H1 (cell line): ENCODE measurements around the gene RCBTB1. TPM values are rescaled to one million over a fixed set of nuclear protein-coding genes. Genes with fewer than 3 reads are reported as not detected.

Source experiments
- CTCF ChIA-PET: fragments of 300-600 bp; sonication (Branson Sonifier 250); formaldehyde crosslinking; loops from one replicate; lab custom pipeline; 2021; ENCODE audit not compliant: partially characterized antibody; lab: Charles Lee
- POLR2A ChIA-PET: fragments of 300-600 bp; sonication (Branson Sonifier 250); formaldehyde crosslinking; loops from one replicate; lab custom pipeline; 2021; ENCODE audit warnings: inconsistent platforms; ENCODE audit not compliant: partially characterized antibody; lab: Charles Lee
- DNase-seq, 2 experiments: peaks; one replicate each; pipeline versions ENCODE4 v3.0.0 to v3.0.0-alpha.2; 2010 to 2022; ENCODE audit warnings: low spot score in 2 of 2, low read depth in 1 of 2, mixed read lengths in 1 of 2
- FAIRE-seq: peaks from 2 replicates; lab custom pipeline; 2011; peaks lifted over from hg19 to GRCh38; lab: Jason Lieb, UNC
- H2AFZ ChIP-seq: 2 replicates; pipeline ENCODE4 v1.8.1; 2012; ENCODE audit warnings: low read length, inconsistent platforms
- H2AK5ac ChIP-seq: 2 replicates; pipeline ENCODE4 v1.6.1; 2013; ENCODE audit warnings: low read depth, low read length
- H2BK120ac ChIP-seq: replicated peaks from 2 replicates; pipeline ENCODE3; 2013; ENCODE audit warnings: low read depth, low read length, inconsistent platforms
- H2BK12ac ChIP-seq: 2 replicates; pipeline ENCODE4 v1.6.1; 2013; ENCODE audit warnings: low read depth, low read length
- H2BK15ac ChIP-seq: 2 replicates; pipeline ENCODE4 v1.6.1; 2013; ENCODE audit warnings: low read length
- H2BK20ac ChIP-seq: 2 replicates; pipeline ENCODE4 v1.6.1; 2013; ENCODE audit warnings: low read length
- H2BK5ac ChIP-seq: 2 replicates; pipeline ENCODE4 v1.6.1; 2013; ENCODE audit warnings: low read depth, low read length
- H3K14ac ChIP-seq: 2 replicates; pipeline ENCODE4 v1.6.1; 2013; ENCODE audit warnings: inconsistent platforms; ENCODE audit not compliant: insufficient read length
- H3K18ac ChIP-seq: 2 replicates; pipeline ENCODE4 v1.6.1; 2013; ENCODE audit warnings: low read length; ENCODE audit errors: extremely low read depth
- H3K23ac ChIP-seq: 2 replicates; pipeline ENCODE4 v1.6.1; 2013; ENCODE audit warnings: inconsistent platforms; ENCODE audit not compliant: insufficient read length
- H3K23me2 ChIP-seq: 2 replicates; pipeline ENCODE4 v1.6.1; 2013; ENCODE audit warnings: low read depth, low read length
- H3K27ac ChIP-seq: 2 replicates; pipeline ENCODE4 v1.6.1; 2011; ENCODE audit warnings: low read depth, low read length, inconsistent platforms
- H3K27me3 ChIP-seq, 4 experiments: replicated peaks in 1 of 4; 1 replicate in 1 of 4; 2 replicates in 3 of 4; pipeline versions ENCODE4 v1.6.1 to v1.8.1; 2011 to 2013; ENCODE audit warnings: low read length in 3 of 4, mild to moderate bottlenecking in 3 of 4, inconsistent platforms in 2 of 4, mixed read lengths in 2 of 4, moderate library complexity in 1 of 4; ENCODE audit not compliant: control insufficient read depth in 3 of 4, insufficient read depth in 3 of 4; ENCODE audit errors: extremely low read depth in 1 of 4
- H3K36me3 ChIP-seq, 4 experiments: 2 replicates each; pipeline versions ENCODE4 v1.6.1 to v1.8.1; 2011 to 2013; ENCODE audit warnings: mild to moderate bottlenecking in 4 of 4, low read length in 3 of 4, moderate library complexity in 2 of 4, control low read depth in 1 of 4, inconsistent platforms in 1 of 4; ENCODE audit not compliant: insufficient read depth in 4 of 4, control insufficient read depth in 2 of 4
- H3K4ac ChIP-seq: replicated peaks from 2 replicates; pipeline ENCODE3; 2013; ENCODE audit warnings: low read length, low read depth, mixed read lengths, inconsistent platforms; ENCODE audit not compliant: insufficient read length
- H3K4me1 ChIP-seq, 4 experiments: replicated peaks in 1 of 4; 1 replicate in 1 of 4; 2 replicates in 3 of 4; pipeline versions ENCODE4 v1.6.1 to v1.8.1; 2011 to 2013; ENCODE audit warnings: low read length in 3 of 4, inconsistent platforms in 2 of 4, mixed read lengths in 1 of 4; ENCODE audit not compliant: insufficient read depth in 4 of 4, control insufficient read depth in 3 of 4
- H3K4me2 ChIP-seq, 2 experiments: 2 replicates each; pipeline versions ENCODE4 v1.6.1 to v1.8.1; 2011 to 2013; ENCODE audit warnings: low read depth in 2 of 2, low read length in 2 of 2, control low read depth in 1 of 2, inconsistent platforms in 1 of 2, mild to moderate bottlenecking in 1 of 2; ENCODE audit not compliant: insufficient read depth in 1 of 2
- H3K4me3 ChIP-seq, 4 experiments: fragments of 200-600, 300-600 bp in 1 of 4; sonication (generic), shearing (Covaris generic), sonication (Bioruptor Twin) in 1 of 4; 2 replicates each; pipeline versions ENCODE4 v1.5.1 to v1.8.1; 2011 to 2016; ENCODE audit warnings: low read length in 4 of 4, low read depth in 3 of 4, control low read depth in 2 of 4, inconsistent platforms in 2 of 4, mild to moderate bottlenecking in 2 of 4, mixed read lengths in 1 of 4, moderate library complexity in 1 of 4; ENCODE audit not compliant: insufficient read depth in 2 of 4; ENCODE audit errors: extremely low read depth in 1 of 4
- H3K56ac ChIP-seq: replicated peaks from 2 replicates; pipeline ENCODE3; 2013; ENCODE audit warnings: low read depth, mild to moderate bottlenecking, mixed read lengths, low read length, inconsistent platforms; ENCODE audit not compliant: insufficient read length
- H3K79me1 ChIP-seq: 2 replicates; pipeline ENCODE4 v1.6.1; 2013; ENCODE audit warnings: low read depth, low read length, control low read depth
- H3K79me2 ChIP-seq, 2 experiments: 2 replicates each; pipeline versions ENCODE4 v1.6.1 to v1.8.1; 2012 to 2013; ENCODE audit warnings: low read length in 2 of 2, mild to moderate bottlenecking in 2 of 2, inconsistent platforms in 1 of 2; ENCODE audit not compliant: insufficient read depth in 2 of 2, control insufficient read depth in 1 of 2
- H3K9ac ChIP-seq, 4 experiments: replicated peaks in 1 of 4; 1 replicate in 1 of 4; 2 replicates in 3 of 4; pipeline versions ENCODE4 v1.6.1 to v1.8.1; 2011 to 2013; ENCODE audit warnings: low read depth in 3 of 4, low read length in 3 of 4, control low read depth in 2 of 4, mild to moderate bottlenecking in 2 of 4, moderate library complexity in 2 of 4, inconsistent platforms in 1 of 4; ENCODE audit errors: extremely low read depth in 1 of 4
- H3K9me3 ChIP-seq, 2 experiments: 2 replicates each; pipeline versions ENCODE4 v1.6.1 to v1.8.1; 2012 to 2013; ENCODE audit warnings: mild to moderate bottlenecking in 2 of 2, moderate library complexity in 2 of 2, control low read depth in 1 of 2, inconsistent platforms in 1 of 2, low read depth in 1 of 2, low read length in 1 of 2, mixed read lengths in 1 of 2; ENCODE audit not compliant: insufficient read depth in 2 of 2
- H4K20me1 ChIP-seq, 2 experiments: replicated peaks in 1 of 2; 2 replicates each; pipeline versions ENCODE3 to v1.8.1; 2011 to 2013; ENCODE audit warnings: inconsistent platforms in 2 of 2, low read length in 2 of 2, mild to moderate bottlenecking in 1 of 2; ENCODE audit not compliant: insufficient read depth in 2 of 2, control insufficient read depth in 1 of 2
- H4K5ac ChIP-seq: 2 replicates; pipeline ENCODE4 v1.6.1; 2013; ENCODE audit warnings: low read length, low read depth, mixed read lengths, inconsistent platforms; ENCODE audit not compliant: insufficient read length
- H4K8ac ChIP-seq: 2 replicates; pipeline ENCODE4 v1.8.0; 2013; ENCODE audit warnings: mild to moderate bottlenecking, moderate library complexity, low read length, inconsistent platforms; ENCODE audit not compliant: insufficient read depth; ENCODE audit errors: extremely low read depth
- H4K91ac ChIP-seq: replicated peaks from 2 replicates; pipeline ENCODE3; 2013; ENCODE audit warnings: low read length, mixed read lengths, inconsistent platforms; ENCODE audit not compliant: insufficient read length
- HDAC2 ChIP-seq, 2 experiments: fragments of 300-600 bp in 1 of 2; sonication (generic) in 1 of 2; IDR thresholded peaks; 2 replicates each; pipeline ENCODE4 v1.6.1; 2011 to 2012; ENCODE audit warnings: low read depth in 2 of 2, low read length in 2 of 2, mild to moderate bottlenecking in 2 of 2, moderate library complexity in 2 of 2, borderline replicate concordance in 1 of 2, inconsistent platforms in 1 of 2
- KDM4A ChIP-seq: IDR thresholded peaks from one replicate; pipeline ENCODE4 v1.7.1; 2012; ENCODE audit warnings: low read depth, mild to moderate bottlenecking, moderate library complexity, low read length, inconsistent platforms; ENCODE audit not compliant: severe bottlenecking
- SAP30 ChIP-seq: fragments of 300-600 bp; sonication (generic); IDR thresholded peaks from 2 replicates; pipeline ENCODE4 v1.7.1; 2012; ENCODE audit warnings: low read length, moderate library complexity, mild to moderate bottlenecking, inconsistent platforms; ENCODE audit not compliant: insufficient read depth, insufficient replicate concordance
- TBP ChIP-seq: IDR thresholded peaks from 2 replicates; pipeline ENCODE4 v1.6.1; 2011; ENCODE audit warnings: low read depth, low read length, improper control_type of control experiment
- ZNF274 ChIP-seq: IDR thresholded peaks from 2 replicates; pipeline ENCODE4 v1.7.0; 2012; ENCODE audit warnings: low read length, borderline replicate concordance; ENCODE audit errors: extremely low read depth
- WGBS, 2 experiments: shearing (Covaris generic) in 1 of 2; methylation state at CpG; one replicate each; pipeline versions ENCODE4 v1.1.6 to v1.1.7; 2013 to 2015; ENCODE audit warnings: low lambda C conversion rate in 2 of 2, mixed read lengths in 2 of 2, inconsistent platforms in 1 of 2, low coverage in 1 of 2, missing lambda C conversion rate in 1 of 2; ENCODE audit not compliant: insufficient replicate concordance in 2 of 2, insufficient coverage in 1 of 2, insufficient read length in 1 of 2; ENCODE audit errors: extremely low coverage in 1 of 2, missing lambda C conversion rate in 1 of 2; 5-methylcytosine and 5-hydroxymethylcytosine counted together
- polyA plus RNA-seq, 7 experiments: library from polyadenylated mRNA; depleted of rRNA in 3 of 7; stranded (reverse) in 5 of 7; unstranded in 2 of 7; fragments of >200 nt in 5 of 7; fragments of 200-250 nt in 2 of 7; gene quantifications; 1 replicate in 5 of 7; 2 replicates in 1 of 7; 4 replicates in 1 of 7; pipeline versions ENCODE4 v1.2.1 to v1.2.3, GENCODE V29; 2011 to 2013; ENCODE audit warnings: missing spikeins in 2 of 7, mixed read lengths in 2 of 7
- total RNA-seq: library from RNA; stranded (reverse); fragmentation: NEBNext Ultra II Directional; extraction: Animal tissue kit (Norgen Biotek cat#: 25700); gene quantifications from 2 replicates; pipeline ENCODE4 v1.2.1, GENCODE V29; 2021
- TF ChIP-seq, protein P1 (sequence below): IDR thresholded peaks from 2 replicates; pipeline ENCODE4 v1.6.1; 2012; ENCODE audit warnings: inconsistent platforms

RCBTB1 gene
- total and polyA plus RNA-seq, 2 of the 8 experiments (the other 6 are each of a cell fraction or from before 2014, with no cell fraction given): 13.7 to 29.8 TPM

DNA sequence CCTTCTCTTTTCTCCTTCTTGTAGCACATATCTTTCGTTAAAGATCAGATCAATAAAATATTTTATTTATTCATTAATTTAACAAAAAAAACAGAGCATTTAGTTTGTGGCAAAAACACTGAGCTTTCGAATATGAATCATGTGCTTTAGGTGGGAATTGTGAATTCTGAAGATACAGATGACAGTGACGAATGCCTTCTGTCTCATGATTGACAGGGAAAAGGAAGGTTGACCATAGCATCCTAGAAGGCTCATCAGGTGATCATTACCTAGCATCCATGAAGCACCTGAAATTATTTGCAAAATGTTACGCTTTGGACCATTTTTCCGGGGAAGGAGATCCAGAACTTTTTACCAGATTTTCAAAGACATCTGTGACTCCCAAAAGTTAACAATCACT, 46.8 kb upstream of the RCBTB1 start:
- Histone ChIP-seq H3K4me1 (peaks cover 8 to 14% (median 9%) of the 10 kb centered on the region in 4 experiments), H3K27ac (no peak overlapping the region), H3K9me3 (no peaks in the 10 kb centered on the region), H3K23ac (no peak overlapping the region), H2BK20ac (no peak overlapping the region), H3K79me2 (no peaks in the 10 kb centered on the region), H3K4ac (no peak overlapping the region), H3K14ac (no peak overlapping the region), H3K36me3 (no peaks in the 10 kb centered on the region), H3K23me2 (no peaks in the 10 kb centered on the region; the same call in 1 of the 2 replicates), H4K20me1 (no peaks in the 10 kb centered on the region), H2AFZ (no peak overlapping the region), H4K5ac (no peak overlapping the region), H4K8ac (no peak overlapping the region), H3K79me1 (no peaks in the 10 kb centered on the region), H4K91ac (no peak overlapping the region), H3K9ac (no peak overlapping the region), H2AK5ac (no peak overlapping the region), H2BK15ac (no peak overlapping the region), H3K18ac (no peak overlapping the region), H3K56ac (no peak overlapping the region), H2BK5ac (no peak overlapping the region), H3K4me2 (no peak overlapping the region), H3K4me3 (no peak overlapping the region), H2BK12ac (no peak overlapping the region), H2BK120ac (no peak overlapping the region), H3K27me3 (no peaks in the 10 kb centered on the region)
- no peak for FAIRE-seq
- CTCF ChIA-PET: interaction anchor here (0.7 to 1.1 kb wide), 3 partner anchors 74 to 385 kb away, joined by 4 read pairs; no protein-coding TSS in a partner anchor
- WGBS, 2 experiments: 88 to 100% methylated on average over 1 to 5 of the region's 5 CpGs
- POLR2A ChIA-PET: interaction anchor here (0.7 to 1.1 kb wide), 3 partner anchors 13 to 382 kb away, joined by 3 to 5 read pairs (median 3); partner anchors contain the start of gene EBPL
- DNase-seq: no peak
- TF ChIP-seq HDAC2 (IDR thresholded peaks at IDR 0.05; ENCODE audit: borderline replicate concordance in 1 of 2, low read depth in 2 of 2, low read length in 2 of 2): no peak
- TF ChIP-seq SAP30: no peak
- TF ChIP-seq, protein P1, sequence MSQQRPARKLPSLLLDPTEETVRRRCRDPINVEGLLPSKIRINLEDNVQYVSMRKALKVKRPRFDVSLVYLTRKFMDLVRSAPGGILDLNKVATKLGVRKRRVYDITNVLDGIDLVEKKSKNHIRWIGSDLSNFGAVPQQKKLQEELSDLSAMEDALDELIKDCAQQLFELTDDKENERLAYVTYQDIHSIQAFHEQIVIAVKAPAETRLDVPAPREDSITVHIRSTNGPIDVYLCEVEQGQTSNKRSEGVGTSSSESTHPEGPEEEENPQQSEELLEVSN: no peak
- no peak for TF ChIP-seq KDM4A
- no peak for TF ChIP-seq ZNF274
- TF ChIP-seq TBP: no peak
